GM19099 (cell line): ENCODE data around the gene NUP98.

Experiments
- POLR2A ChIP-seq: IDR thresholded peaks from 3 replicates; pipeline ENCODE4 v1.6.1; 2011; ENCODE audit warnings: low read depth; ENCODE audit not compliant: insufficient read length; ENCODE audit errors: extremely low read depth

The NUP98 gene

GRCh38 chr11:3659595-3660515 is 137.5 kb downstream of the NUP98 start:
- TF ChIP-seq POLR2A, result no peak

GRCh38 chr11:3658252-3658651 is 139.1 kb downstream of the NUP98 start:
- TF ChIP-seq POLR2A, result no peak

GRCh38 chr11:3655547-3655946 is 141.8 kb downstream of the NUP98 start:
- no peak for TF ChIP-seq POLR2A

- no peak for TF ChIP-seq POLR2A
These were observed 151.8 kb downstream of the NUP98 start for GRCh38 chr11:3645552-3645951.

GRCh38 chr11:3644817-3645235 is 152.5 kb downstream of the NUP98 start, which contains the start of gene ART1:
Gene ART1 (plus strand): TSS chr11:3645128. CDS start chr11:3659214, 14,086 bp downstream.
- TF ChIP-seq POLR2A, result no peak

GRCh38 chr11:3642071-3642951 is 155.0 kb downstream of the NUP98 start:
- TF ChIP-seq POLR2A, result no peak

- no peak for TF ChIP-seq POLR2A
These were observed 155.7 kb downstream of the NUP98 start, which contains the start of gene ART5 for GRCh38 chr11:3641701-3642070. Gene ART5 (minus strand): TSS chr11:3641992. CDS start chr11:3641862, 130 bp downstream.

- TF ChIP-seq POLR2A, result no peak
These were observed 156.2 kb downstream of the NUP98 start for GRCh38 chr11:3641191-3641590.

- TF ChIP-seq POLR2A, result no peak
These were observed 157.5 kb downstream of the NUP98 start for GRCh38 chr11:3639841-3640240.

GRCh38 chr11:3638513-3638912 is 158.8 kb downstream of the NUP98 start:
- TF ChIP-seq POLR2A, result no peak

GRCh38 chr11:3637201-3637600 is 160.2 kb downstream of the NUP98 start:
- TF ChIP-seq POLR2A, result no peak

- TF ChIP-seq POLR2A, result no peak
These were observed 161.5 kb downstream of the NUP98 start for GRCh38 chr11:3635641-3636375.

GRCh38 chr11:3632070-3632660 is 165.2 kb downstream of the NUP98 start:
- no peak for TF ChIP-seq POLR2A

GRCh38 chr11:3631331-3631730 is 166.0 kb downstream of the NUP98 start:
- TF ChIP-seq POLR2A, result no peak
